GM12892 (cell line): ENCODE measurements around the gene MIA3.

Experiments used
- POLR2A ChIP-seq: IDR thresholded peaks from 2 replicates; pipeline ENCODE4 v1.6.1; 2011; ENCODE audit warnings: low read depth, low read length, control low read depth
- POLR2AphosphoS5 ChIP-seq: IDR thresholded peaks from 2 replicates; pipeline ENCODE4 v1.6.1; 2011; ENCODE audit warnings: low read depth, low read length, control low read depth
- TAF1 ChIP-seq: IDR thresholded peaks from 2 replicates; pipeline ENCODE4 v1.6.1; 2011; ENCODE audit warnings: low read depth, mild to moderate bottlenecking, control low read depth, low read length, borderline replicate concordance

DNA sequence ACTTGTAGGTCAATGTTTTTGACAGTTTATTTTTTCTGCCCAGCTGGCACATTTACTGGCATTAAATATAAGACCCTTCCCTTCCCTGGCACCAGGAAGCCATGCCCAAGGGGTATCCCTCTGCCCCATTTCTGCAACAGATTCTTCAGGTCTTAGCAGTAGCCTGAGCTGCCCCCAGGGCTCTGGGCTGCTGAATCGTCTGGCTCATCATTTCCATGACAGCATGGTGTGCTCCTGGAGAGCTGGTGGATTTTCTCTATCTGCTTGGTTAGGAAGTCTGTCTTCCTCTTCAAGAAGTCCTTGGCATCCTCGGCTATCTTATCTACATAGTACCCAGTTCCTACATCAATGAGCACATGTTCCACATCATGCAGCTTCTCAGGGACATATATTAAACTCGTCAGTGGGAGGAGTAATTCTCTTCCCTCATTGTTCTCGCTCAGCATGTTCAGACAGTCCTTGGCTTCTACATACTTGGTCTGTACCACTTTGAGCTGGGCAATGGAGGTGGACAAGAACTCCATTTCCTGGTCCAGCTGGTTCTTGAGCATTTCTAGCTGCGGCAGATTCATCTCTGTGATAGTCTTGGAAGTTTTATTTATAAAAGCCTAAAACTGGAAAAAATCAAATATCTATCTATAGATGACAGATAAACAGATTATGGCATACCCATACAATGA, 23.5 kb downstream of the MIA3 start:
- TF ChIP-seq POLR2AphosphoS5: no peak
- no peak for TF ChIP-seq TAF1
- no peak for TF ChIP-seq POLR2A
